ENCODE results near the gene NRP2.

GRCh38 chr2:205754924-205755321, 72.6 kb downstream of the NRP2 start:
- TF ChIP-seq CTCF (IDR thresholded peaks at IDR 0.05; ENCODE audit: low read depth, low read length, poor library complexity, severe bottlenecking) (no peak), EZH2phosphoT487 (IDR thresholded peaks at IDR 0.05; ENCODE audit: borderline replicate concordance, low read length) (no peak)

Data from DOHH2 (cell line).